Measurements from ENCODE around the gene PIGU.

DNA sequence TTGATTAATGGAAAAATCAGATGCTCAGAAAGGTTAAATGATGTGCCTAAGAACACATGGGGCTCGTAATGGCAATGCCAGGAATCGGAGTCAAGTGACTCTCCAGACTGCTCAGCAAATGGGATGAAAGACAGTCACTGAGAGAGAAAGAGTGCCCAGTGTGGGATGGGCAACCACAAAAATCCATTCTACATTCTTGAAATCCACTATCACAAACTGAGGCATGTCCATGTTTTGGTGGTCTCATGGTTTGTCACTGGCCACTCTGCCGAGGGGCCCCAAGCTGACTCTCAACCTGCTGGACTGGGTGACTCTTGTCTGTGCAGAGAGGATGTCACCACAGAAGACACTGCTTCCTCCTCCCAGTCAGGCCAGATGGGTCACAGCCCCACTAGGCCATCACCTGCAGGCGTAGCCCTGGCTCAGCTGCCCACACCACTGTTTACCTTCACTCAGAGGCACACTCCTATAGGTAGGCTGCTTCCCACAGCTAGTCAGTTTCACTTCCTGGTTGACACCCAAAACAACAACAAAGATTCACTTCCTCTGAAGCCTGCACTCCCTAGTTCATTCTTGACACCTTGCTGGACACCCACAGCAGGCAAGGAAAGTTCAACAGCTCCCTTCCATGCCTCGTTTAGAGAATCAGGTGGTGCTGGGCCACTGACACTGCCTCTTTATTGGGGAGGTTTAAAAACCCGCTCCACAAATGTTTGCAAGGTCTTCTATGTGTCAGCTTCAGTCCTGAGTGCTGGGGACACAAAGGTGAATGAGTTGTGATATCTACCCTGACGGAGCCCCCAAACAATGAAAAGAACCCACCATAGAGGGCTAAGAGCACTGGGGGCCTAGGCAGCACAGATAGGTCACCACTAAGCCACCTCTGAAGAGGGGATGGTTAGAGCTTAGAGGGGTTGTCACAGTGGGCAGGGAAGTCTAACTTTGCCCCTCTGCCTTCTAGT lies 96.6 kb downstream of the PIGU start:
- no peak for TF ChIP-seq POLR2A (IDR thresholded peaks at IDR 0.05)
- no peak for TF ChIP-seq CTCF (IDR thresholded peaks at IDR 0.05)
